Umbilical cord (tissue), 2 donors: ENCODE data around the gene SMAD3. TPM values are rescaled to one million over a fixed set of nuclear protein-coding genes. Genes with fewer than 3 reads are reported as not detected.

Experiments used
- DNase-seq: peaks from one replicate; pipeline ENCODE4 v3.0.0-alpha.2; 2015; ENCODE audit warnings: low spot score
- total RNA-seq: library from RNA; depleted of rRNA; stranded (reverse); fragments of >200 nt; gene quantifications from one replicate; pipeline ENCODE4 v1.2.3, GENCODE V29; 2014; ENCODE audit warnings: low replicate concordance; ENCODE audit not compliant: insufficient read depth

Gene SMAD3
- total RNA-seq, 1 donor from 2014 or later = 11.1 TPM

GRCh38 chr15:67161881-67162280 is 96.5 kb downstream of the SMAD3 start:
- DNase-seq = no peak

DNA sequence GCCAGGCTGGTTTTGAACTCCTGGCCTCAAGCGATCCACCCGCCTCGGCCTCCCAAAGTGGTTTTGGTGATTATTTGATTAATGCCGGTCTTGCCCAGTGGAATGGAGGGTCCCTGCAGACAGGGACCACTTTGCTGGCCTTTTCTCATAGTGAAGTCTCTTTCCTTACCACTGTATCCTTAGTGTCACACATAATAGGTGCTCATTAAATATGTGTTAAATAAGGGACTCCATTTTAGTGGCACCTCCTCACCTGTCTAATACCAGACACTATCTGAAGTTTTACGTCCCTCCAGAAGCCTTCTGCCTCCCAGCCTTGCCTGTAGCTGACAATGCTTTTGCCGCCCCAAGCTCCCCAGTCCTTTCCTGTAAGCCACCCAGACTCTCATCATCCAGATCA is 97.8 kb downstream of the SMAD3 start:
- DNase-seq = no peak

GRCh38 chr15:67164401-67164791 is 99.0 kb downstream of the SMAD3 start:
- no peak for DNase-seq

- DNase-seq = no peak
Measured at GRCh38 chr15:67164811-67165253, 99.4 kb downstream of the SMAD3 start.

- no peak for DNase-seq
Measured at GRCh38 chr15:67165254-67166253, 100.2 kb downstream of the SMAD3 start.

DNA sequence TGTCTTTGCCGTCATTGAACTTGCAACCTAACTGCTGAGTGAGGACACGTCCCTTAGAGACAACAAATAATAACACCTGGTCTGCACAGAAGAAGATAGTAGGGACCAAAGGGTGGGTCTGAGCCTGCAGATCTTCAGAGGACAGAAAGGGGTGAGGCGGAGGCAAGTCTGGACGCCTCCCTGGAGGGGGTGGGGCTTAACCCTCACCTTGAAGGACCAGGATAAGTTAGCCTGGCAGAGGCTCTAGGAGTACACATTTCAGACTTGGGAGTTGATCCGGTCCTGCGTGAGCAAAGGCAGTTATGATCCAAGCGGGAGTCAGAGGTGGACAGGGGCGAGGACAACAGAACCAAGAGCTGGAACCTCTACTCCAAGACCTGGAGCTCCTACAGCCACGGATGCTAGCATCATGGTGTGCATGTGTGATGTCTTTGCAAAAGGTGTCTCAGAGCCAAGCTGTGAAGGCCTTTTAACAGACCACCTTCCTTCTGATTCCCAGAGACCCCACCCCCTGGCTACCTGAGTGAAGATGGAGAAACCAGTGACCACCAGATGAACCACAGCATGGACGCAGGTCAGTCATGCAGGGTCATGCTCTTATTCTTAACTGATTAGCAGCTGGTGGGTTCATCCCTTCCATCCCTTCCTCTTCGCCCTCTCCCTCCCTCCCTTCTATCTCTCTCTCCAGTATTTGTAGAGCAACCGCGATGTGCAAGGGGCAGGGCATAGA is 101.0 kb downstream of the SMAD3 start:
- no peak for DNase-seq

- no peak for DNase-seq
Measured at GRCh38 chr15:67167091-67167490, 101.7 kb downstream of the SMAD3 start.

GRCh38 chr15:67168694-67169093 is 103.3 kb downstream of the SMAD3 start:
- no peak for DNase-seq

GRCh38 chr15:67170143-67170925 is 104.9 kb downstream of the SMAD3 start:
- DNase-seq = no peak

- DNase-seq = no peak
Measured at GRCh38 chr15:67171471-67171870, 106.1 kb downstream of the SMAD3 start.

DNA sequence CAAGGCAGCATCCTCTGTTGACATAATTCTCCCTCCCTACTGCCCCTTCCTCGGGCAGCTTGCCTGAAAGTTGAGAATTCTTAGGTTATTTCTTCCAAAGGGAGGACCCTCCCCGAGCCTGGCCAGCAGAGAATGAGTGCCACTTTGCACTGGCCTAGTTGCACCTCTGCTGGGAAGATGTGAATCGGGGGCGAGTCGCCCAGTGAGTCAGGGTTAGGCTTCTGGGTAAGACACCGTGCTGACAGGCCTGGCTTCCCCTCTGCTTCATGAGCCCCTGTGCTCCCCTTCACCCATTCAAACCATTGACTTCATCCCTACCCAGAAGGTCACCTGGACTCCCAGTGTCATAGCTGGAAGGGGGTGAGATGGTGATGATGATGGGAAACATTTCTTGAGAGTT is 106.8 kb downstream of the SMAD3 start:
- no peak for DNase-seq

DNA sequence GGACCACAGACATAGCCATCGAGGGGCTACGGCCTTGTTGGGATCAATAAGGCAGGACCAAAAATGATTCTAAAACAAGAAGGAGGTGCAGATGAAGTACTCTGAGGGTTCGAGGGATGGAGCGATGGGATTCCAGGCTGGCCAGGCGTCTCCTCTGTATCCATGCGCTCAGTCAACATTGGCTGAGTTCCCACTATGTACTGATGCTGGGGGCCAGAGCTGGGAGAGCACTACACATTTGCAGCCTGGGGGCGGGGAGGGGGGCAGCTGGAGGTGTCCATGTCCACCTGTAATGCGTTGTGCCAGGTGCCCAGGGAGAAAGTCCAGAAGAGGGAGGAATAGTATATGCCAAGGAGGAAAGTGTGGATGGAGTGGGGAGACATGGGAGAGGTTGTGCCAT is 107.6 kb downstream of the SMAD3 start:
- DNase-seq = no peak

- DNase-seq = no peak
Measured at GRCh38 chr15:67173786-67174185, 108.4 kb downstream of the SMAD3 start.

DNA sequence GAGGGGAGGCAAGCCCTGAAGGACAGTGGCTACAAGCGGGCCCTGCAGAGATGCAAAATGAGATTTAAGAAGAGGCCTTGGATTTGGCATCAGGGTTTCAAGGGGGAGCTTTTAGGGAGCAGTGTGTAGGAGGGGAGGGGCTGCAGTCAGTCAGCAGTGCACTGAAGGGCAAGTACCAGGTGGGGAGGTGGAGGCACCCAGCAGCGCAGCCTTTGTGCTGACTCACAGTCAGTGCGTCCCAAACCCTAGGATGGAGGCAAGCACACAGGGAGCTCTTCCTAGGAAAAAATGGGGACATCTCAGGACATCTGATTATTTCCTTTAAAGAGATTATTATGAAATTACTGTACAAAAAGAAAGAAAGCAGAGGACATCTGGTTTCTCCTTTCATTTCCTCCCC is 109.0 kb downstream of the SMAD3 start:
- no peak for DNase-seq

DNA sequence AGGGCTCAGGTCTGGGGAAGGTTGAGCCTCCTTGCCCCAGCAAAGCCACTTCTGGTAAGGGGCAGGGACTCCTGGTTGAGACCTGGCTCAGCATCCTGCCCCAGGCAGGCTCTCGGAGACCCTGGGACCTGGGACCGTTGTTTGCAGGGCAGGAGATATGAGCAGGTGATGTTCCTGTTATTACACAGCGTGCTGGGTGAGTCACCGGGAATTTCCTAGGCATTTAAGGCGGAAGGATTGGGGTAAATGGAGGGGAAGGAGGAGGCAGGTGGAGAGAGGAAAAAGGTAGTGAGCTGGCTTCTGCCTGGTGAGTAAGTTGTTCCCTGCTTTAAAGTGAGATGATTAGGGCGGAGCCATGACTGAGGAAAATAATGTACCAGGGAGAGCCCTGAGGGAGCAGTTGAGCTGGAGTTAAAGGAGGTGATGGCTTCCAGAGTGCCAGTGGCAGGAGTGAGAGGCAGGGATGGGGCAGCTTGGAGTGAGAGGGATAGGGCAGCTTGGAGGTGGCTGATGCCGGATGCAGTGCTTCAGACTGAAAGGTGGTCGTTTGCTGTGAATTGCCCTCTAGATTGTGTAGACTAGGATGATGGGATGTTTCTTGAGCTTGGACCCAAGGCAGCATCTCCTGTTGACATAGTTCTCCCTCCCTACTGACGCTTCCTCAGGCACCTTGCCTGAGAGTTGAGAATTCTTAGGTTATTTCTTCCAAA is 109.6 kb downstream of the SMAD3 start:
- DNase-seq = no peak

DNA sequence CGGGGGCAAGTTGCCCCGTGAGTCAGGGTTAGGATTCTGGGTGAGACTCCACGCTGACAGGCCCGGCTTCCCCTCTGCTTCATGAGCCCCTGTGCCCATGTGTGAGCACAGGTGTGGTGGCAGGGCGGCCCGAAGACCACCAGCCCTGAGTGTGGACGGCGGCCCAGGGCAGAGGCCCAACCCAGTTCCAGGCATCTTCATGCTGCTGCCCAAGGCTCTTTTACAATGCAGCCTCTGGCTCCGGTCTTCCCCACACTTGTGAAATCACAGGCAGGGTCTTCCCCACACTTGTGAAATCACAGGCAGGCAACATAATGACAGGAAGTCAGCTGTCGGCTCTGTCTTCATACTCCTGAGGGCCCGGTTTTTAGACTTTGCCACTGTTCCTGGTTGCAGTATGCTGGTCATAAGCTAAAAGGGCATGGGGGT is 110.3 kb downstream of the SMAD3 start:
- peak; percentile 52 for DNase-seq

- DNase-seq = no peak
Measured at GRCh38 chr15:67176195-67176971, 111.0 kb downstream of the SMAD3 start.

- no peak for DNase-seq
Measured at GRCh38 chr15:67177752-67178151, 112.3 kb downstream of the SMAD3 start.

DNA sequence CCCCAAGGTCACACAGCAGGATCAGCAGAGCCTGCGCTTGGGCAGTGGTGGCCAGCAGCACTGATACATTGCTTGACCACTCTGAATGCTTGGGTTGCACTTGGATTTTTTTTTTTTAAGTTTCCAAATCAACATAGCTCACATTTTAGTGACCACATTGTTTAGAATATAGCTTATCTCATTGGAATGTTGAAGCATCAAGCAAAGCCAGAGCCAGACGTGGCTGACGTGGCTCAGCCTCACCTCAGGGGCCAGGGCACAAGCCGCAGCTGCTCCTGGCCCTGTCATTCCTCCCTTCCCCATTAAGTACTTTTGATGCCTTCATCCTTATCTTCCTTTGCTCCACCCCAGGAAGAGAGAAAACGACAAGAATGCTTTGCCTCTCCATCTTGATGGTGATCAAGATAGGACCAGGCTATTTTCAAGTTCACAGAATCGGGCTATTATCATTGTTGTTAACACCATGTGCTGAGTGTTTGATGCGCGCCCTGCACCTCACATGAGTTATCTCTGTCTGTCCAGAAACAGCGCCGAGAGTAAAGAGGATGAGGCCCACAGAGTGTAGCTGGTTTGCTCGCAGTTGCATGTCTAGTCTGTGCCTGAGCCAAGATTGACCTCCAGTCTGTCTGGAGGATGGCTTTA is 113.3 kb downstream of the SMAD3 start:
- peak; percentile 90 for DNase-seq
